Activated naive CD4-positive, alpha-beta T cell treated with anti-CD3 and anti-CD28 coated beads for 36 hours (primary cell): Measurements from ENCODE around the gene RBBP6. TPM values are rescaled to one million over a fixed set of nuclear protein-coding genes. Genes with fewer than 3 reads are reported as not detected.
"Not testable (repeated sequence)": the region's sequence is repeated elsewhere in the genome, so short reads cannot be mapped to it uniquely, and the experiment has no call there.

Experiments
- CTCF ChIA-PET: fragments of 350-600 bp; sonication (Branson Sonifier 250); formaldehyde crosslinking; loops from one replicate; lab custom pipeline; 2021; ENCODE audit warnings: antibody characterized with exemption; lab: Charles Lee
- DNase-seq: peaks from one replicate; pipeline ENCODE4 v3.0.0-alpha.2; 2020
- H3K27ac Mint-ChIP-seq: one replicate; pipeline ENCODE4 v1.8.0; 2021; ENCODE audit warnings: mild to moderate bottlenecking, mixed read lengths
- H3K27me3 Mint-ChIP-seq: one replicate; pipeline ENCODE4 v1.8.0; 2021; ENCODE audit warnings: low read depth, mixed read lengths
- H3K36me3 Mint-ChIP-seq: one replicate; pipeline ENCODE4 v1.8.0; 2021; ENCODE audit warnings: low read depth, mixed read lengths
- H3K4me1 Mint-ChIP-seq: one replicate; pipeline ENCODE4 v1.8.0; 2021; ENCODE audit warnings: low read depth, mixed read lengths
- H3K4me3 Mint-ChIP-seq: one replicate; pipeline ENCODE4 v1.8.0; 2021; ENCODE audit warnings: mild to moderate bottlenecking, moderate library complexity, mixed read lengths
- H3K9me3 Mint-ChIP-seq: one replicate; pipeline ENCODE4 v1.8.0; 2021; ENCODE audit warnings: mixed read lengths
- intact Hi-C: fragments of 100-400 bp; cut with micrococcal nuclease; formaldehyde crosslinking; loops from one replicate; pipeline ENCODE4 v1.15.1; 2023
- total RNA-seq, 2 experiments: library from RNA; stranded (reverse); gene quantifications; one replicate each; pipeline ENCODE4 v1.2.3, GENCODE V29; 2021

Gene RBBP6
- total RNA-seq, 2 experiments from 2014 or later = 64.4 to 65.0 TPM

GRCh38 chr16:24611310-24611709 lies 71.9 kb downstream of the RBBP6 start:
- no peak for DNase-seq
- peaks cover 49% of the 10 kb centered on the region for H3K27me3 Mint-ChIP-seq
- no peak overlapping the region for H3K4me3 Mint-ChIP-seq
- H3K27ac Mint-ChIP-seq = no peak overlapping the region
- intact Hi-C loops = no loop called here
- CTCF ChIA-PET = no interaction called here
- H3K9me3 Mint-ChIP-seq = no peaks in the 10 kb centered on the region
- peaks cover 16% of the 10 kb centered on the region for H3K4me1 Mint-ChIP-seq
- no peaks in the 10 kb centered on the region for H3K36me3 Mint-ChIP-seq

GRCh38 chr16:24612656-24613055 lies 73.3 kb downstream of the RBBP6 start:
- intact Hi-C loops = no loop called here
- peaks cover 46% of the 10 kb centered on the region for H3K27me3 Mint-ChIP-seq
- no peak overlapping the region for H3K4me3 Mint-ChIP-seq
- no peaks in the 10 kb centered on the region for H3K9me3 Mint-ChIP-seq
- no peak overlapping the region for H3K27ac Mint-ChIP-seq
- peaks cover 16% of the 10 kb centered on the region for H3K4me1 Mint-ChIP-seq
- H3K36me3 Mint-ChIP-seq = no peaks in the 10 kb centered on the region
- CTCF ChIA-PET = interaction anchor here (1.0 kb wide), 1 partner anchor 613 kb away, joined by 3 read pairs; no protein-coding TSS in a partner anchor
- no peak for DNase-seq

- H3K4me3 Mint-ChIP-seq, CTCF ChIA-PET, H3K9me3 Mint-ChIP-seq, H3K36me3 Mint-ChIP-seq, intact Hi-C loops, DNase-seq, H3K27ac Mint-ChIP-seq: not testable (repeated sequence)
- H3K4me1 Mint-ChIP-seq = peaks cover 16% of the 10 kb centered on the region
- H3K27me3 Mint-ChIP-seq = peaks cover 40% of the 10 kb centered on the region
These were observed 73.9 kb downstream of the RBBP6 start for GRCh38 chr16:24613267-24613666.

GRCh38 chr16:24617502-24617901 lies 78.1 kb downstream of the RBBP6 start:
- CTCF ChIA-PET = interaction anchor here (0.6 kb wide), 1 partner anchor 55 kb away, joined by 3 read pairs; no protein-coding TSS in a partner anchor
- Mint-ChIP-seq H3K27ac (no peak overlapping the region), H3K27me3 (peaks cover 15% of the 10 kb centered on the region), H3K4me3 (no peak overlapping the region), H3K9me3 (no peaks in the 10 kb centered on the region), H3K36me3 (no peaks in the 10 kb centered on the region), H3K4me1 (no peaks in the 10 kb centered on the region)
- no peak for DNase-seq
- intact Hi-C loops = no loop called here

Other genes with a start within 250 kb of the RBBP6 start
- 10 to 100 TPM; 37.2 to 39.0 TPM for gene TNRC6A, start 190.1 kb downstream of the RBBP6 start, total RNA-seq